Prostate gland (tissue), 2 donors: ENCODE results near the gene ALPG. TPM values are rescaled to one million over a fixed set of nuclear protein-coding genes. Genes with fewer than 3 reads are reported as not detected.
"Not testable (repeated sequence)": the region's sequence is repeated elsewhere in the genome, so short reads cannot be mapped to it uniquely, and the experiment has no call there.

Experiments
- DNase-seq: peaks from one replicate; pipeline ENCODE4 v3.0.0-alpha.2; 2019; ENCODE audit warnings: low spot score
- H3K27ac ChIP-seq, 2 donors: fragments of 200-600 bp; sonication (generic); 2 replicates each; pipeline ENCODE4 v1.5.1; 2017 to 2019
- H3K27me3 ChIP-seq: fragments of 200-600 bp; sonication (generic); replicated peaks from 2 replicates; pipeline ENCODE4 v1.5.1; 2019; ENCODE audit not compliant: insufficient read depth
- H3K36me3 ChIP-seq, 2 donors: fragments of 200-600 bp; sonication (generic); 1 replicate in 1 of 2; 2 replicates in 1 of 2; pipeline versions ENCODE4 v1.5.1 to v1.8.1; 2017 to 2019
- H3K4me1 ChIP-seq: fragments of 200-600 bp; sonication (generic); replicated peaks from 2 replicates; pipeline ENCODE4 v1.5.1; 2019
- H3K4me3 ChIP-seq, 2 donors: fragments of 200-600 bp; sonication (generic); 2 replicates each; pipeline ENCODE4 v1.5.1; 2017 to 2019
- H3K9me3 ChIP-seq: fragments of 200-600 bp; sonication (generic); 2 replicates; pipeline ENCODE4 v1.5.1; 2017
- CTCF ChIP-seq, 4 experiments: fragments of 200-600 bp in 2 of 4; fragments of 450-650 bp in 2 of 4; sonication (generic) in 2 of 4; IDR thresholded peaks; 1 replicate in 3 of 4; 2 replicates in 1 of 4; pipeline ENCODE4 v1.5.1; 2016 to 2019; ENCODE audit warnings: antibody characterized with exemption in 4 of 4, mild to moderate bottlenecking in 2 of 4, moderate library complexity in 2 of 4
- POLR2A ChIP-seq: fragments of 450-650 bp; IDR thresholded peaks from one replicate; pipeline ENCODE4 v1.6.1; 2016; ENCODE audit warnings: antibody characterized with exemption, mild to moderate bottlenecking
- POLR2AphosphoS5 ChIP-seq: sonication (generic); formaldehyde crosslinking; IDR thresholded peaks from one replicate; pipeline ENCODE4 v1.6.1; 2017; ENCODE audit warnings: antibody characterized with exemption
- WGBS: methylation state at CpG from one replicate; pipeline ENCODE4 v1.1.5; 2018; 5-methylcytosine and 5-hydroxymethylcytosine counted together
- intact Hi-C: fragments of 100-400 bp; cut with DNase I; formaldehyde crosslinking; loops from one replicate; pipeline ENCODE4 v1.14.2; 2022
- total RNA-seq, 2 donors: library from RNA; depleted of rRNA; stranded (reverse); fragments of >200 nt; gene quantifications; one replicate each; pipeline ENCODE4 v1.1.0, GENCODE V29; 2016

ALPG gene
- total RNA-seq, 2 donors from 2014 or later: 0.34 TPM; not detected in 1

GRCh38 chr2:232448304-232448690 is 41.7 kb downstream of the ALPG start:
- TF ChIP-seq POLR2AphosphoS5 (no peak), CTCF (IDR thresholded peaks at IDR 0.05) (no peak), POLR2A (no peak)
- intact Hi-C loops: no loop called here
- DNase-seq: no peak
- Histone ChIP-seq H3K9me3 (no peaks in the 10 kb centered on the region), H3K4me1 (no peaks in the 10 kb centered on the region), H3K27me3 (no peaks in the 10 kb centered on the region), H3K27ac (no peak overlapping the region), H3K36me3 (no peaks in the 10 kb centered on the region), H3K4me3 (no peak overlapping the region)
- WGBS: 54% methylated on average over 10 of the region's 10 CpGs

- intact Hi-C loops: no loop called here
- H3K9me3 ChIP-seq: no peaks in the 10 kb centered on the region
- WGBS: 83% methylated on average over 12 of the region's 12 CpGs
- H3K36me3 ChIP-seq: no peaks in the 10 kb centered on the region
- no peak overlapping the region for H3K4me3 ChIP-seq
- no peak for DNase-seq
- H3K27me3 ChIP-seq: no peaks in the 10 kb centered on the region
- no peak overlapping the region for H3K27ac ChIP-seq
- TF ChIP-seq POLR2A (no peak), POLR2AphosphoS5 (no peak), CTCF (IDR thresholded peaks at IDR 0.05) (no peak)
- no peaks in the 10 kb centered on the region for H3K4me1 ChIP-seq
Observed at GRCh38 chr2:232449964-232450363, 43.3 kb downstream of the ALPG start.

- intact Hi-C loops, DNase-seq, H3K4me3 ChIP-seq, H3K9me3 ChIP-seq, H3K4me1 ChIP-seq, H3K27me3 ChIP-seq, H3K36me3 ChIP-seq, H3K27ac ChIP-seq: not testable (repeated sequence)
- 95% methylated on average over 3 of the region's 3 CpGs for WGBS
Observed at GRCh38 chr2:232451645-232452044, 45.0 kb downstream of the ALPG start.

GRCh38 chr2:232454630-232455029 is 48.0 kb downstream of the ALPG start:
- intact Hi-C loops: no loop called here
- Histone ChIP-seq H3K27ac (no peak overlapping the region), H3K9me3 (no peaks in the 10 kb centered on the region), H3K4me3 (no peak overlapping the region), H3K4me1 (no peaks in the 10 kb centered on the region), H3K27me3 (peaks cover 7% of the 10 kb centered on the region), H3K36me3 (no peaks in the 10 kb centered on the region)
- DNase-seq: no peak
- TF ChIP-seq POLR2A (no peak), CTCF (IDR thresholded peaks at IDR 0.05) (no peak), POLR2AphosphoS5 (no peak)
- WGBS: 92% methylated on average over 9 of the region's 9 CpGs

- peaks cover 7% of the 10 kb centered on the region for H3K27me3 ChIP-seq
- no peak for DNase-seq
- intact Hi-C loops: no loop called here
Observed at GRCh38 chr2:232455426-232456255, 49.0 kb downstream of the ALPG start, which contains the start of gene ALPI. TSS of gene ALPI (plus strand) at chr2:232456153. CDS start at chr2:232456200, 47 bp downstream.

More at GRCh38 chr2:232455426-232456255, 49.0 kb downstream of the ALPG start, which contains the start of gene ALPI:
- WGBS: 85% methylated on average over 14 of the region's 14 CpGs
- Histone ChIP-seq H3K4me1 (no peaks in the 10 kb centered on the region), H3K4me3 (no peak within 1 kb of the TSS), H3K9me3 (no peaks in the 10 kb centered on the region), H3K36me3 (no peaks in the 10 kb centered on the region), H3K27ac (no peak within 1 kb of the TSS)
- TF ChIP-seq CTCF (IDR thresholded peaks at IDR 0.05) (no peak), POLR2A (no peak), POLR2AphosphoS5 (no peak)
